SK-N-SH (cell line): Measurements from ENCODE around the gene KCNJ5. TPM values are rescaled to one million over a fixed set of nuclear protein-coding genes. Genes with fewer than 3 reads are reported as not detected.

Experiments
- CTCF ChIA-PET: fragments of 300-600, 350-600 bp; formaldehyde crosslinking; extraction: SDS; loops from one replicate; lab custom pipeline; 2021; lab: Yijun Ruan, JAX
- POLR2A ChIA-PET: fragments of 350-600 bp; sonication (Branson Sonifier 250); formaldehyde crosslinking; extraction: SDS; loops from one replicate; lab custom pipeline; 2020; ENCODE audit warnings: antibody characterized with exemption, inconsistent platforms; lab: Yijun Ruan, JAX
- DNase-seq: peaks from one replicate; pipeline ENCODE4 v3.0.0; 2012
- H2AFZ ChIP-seq: fragments of 200-600 bp; sonication (generic); 2 replicates; pipeline ENCODE4 v1.8.1; 2016; ENCODE audit warnings: antibody characterized with exemption, mild to moderate bottlenecking, low read depth
- H3F3A ChIP-seq: fragments of 200-600 bp; sonication (generic); replicated peaks from 2 replicates; pipeline ENCODE3; 2016; ENCODE audit warnings: antibody characterized with exemption, mild to moderate bottlenecking; ENCODE audit not compliant: insufficient read depth
- H3K27ac ChIP-seq, 2 experiments: fragments of 200-500 bp in 1 of 2; fragments of 200-600 bp in 1 of 2; sonication (Bioruptor generic) in 1 of 2; sonication (generic), shearing (Covaris generic) in 1 of 2; 2 replicates each; pipeline versions ENCODE4 v1.5.1 to v1.6.1; 2014 to 2016; ENCODE audit warnings: low read depth in 2 of 2, inconsistent platforms in 1 of 2, low read length in 1 of 2, mild to moderate bottlenecking in 1 of 2, mixed read lengths in 1 of 2
- H3K27me3 ChIP-seq: fragments of 200-600 bp; sonication (generic), shearing (Covaris generic); 2 replicates; pipeline ENCODE4 v1.6.1; 2016; ENCODE audit warnings: mixed run types; ENCODE audit not compliant: insufficient read depth
- H3K36me3 ChIP-seq, 2 experiments: fragments of 200-500 bp in 1 of 2; fragments of 200-600 bp in 1 of 2; sonication (Bioruptor generic) in 1 of 2; sonication (generic) in 1 of 2; replicated peaks in 1 of 2; 2 replicates each; pipeline versions ENCODE3 to v1.5.1; 2014 to 2016; ENCODE audit warnings: low read length in 1 of 2, mild to moderate bottlenecking in 1 of 2; ENCODE audit not compliant: insufficient read depth in 2 of 2, control insufficient read depth in 1 of 2
- H3K4me1 ChIP-seq, 2 experiments: fragments of 200-500 bp in 1 of 2; fragments of 200-600 bp in 1 of 2; sonication (Bioruptor generic) in 1 of 2; sonication (generic), shearing (Covaris generic) in 1 of 2; 2 replicates each; pipeline versions ENCODE4 v1.5.1 to v1.6.1; 2014 to 2016; ENCODE audit warnings: low read depth in 1 of 2, low read length in 1 of 2, mixed run types in 1 of 2; ENCODE audit not compliant: insufficient read depth in 2 of 2, control insufficient read depth in 1 of 2
- H3K4me2 ChIP-seq: fragments of 200-600 bp; sonication (generic), shearing (Covaris generic); 2 replicates; pipeline ENCODE4 v1.6.1; 2017; ENCODE audit warnings: mixed run types
- H3K4me3 ChIP-seq, 2 experiments: fragments of 200-500 bp in 1 of 2; fragments of 200-600 bp in 1 of 2; sonication (Bioruptor generic) in 1 of 2; sonication (generic), shearing (Covaris generic) in 1 of 2; 2 replicates each; pipeline versions ENCODE4 v1.5.1 to v1.8.1; 2014 to 2016; ENCODE audit warnings: low read depth in 2 of 2, inconsistent platforms in 1 of 2, low read length in 1 of 2, mild to moderate bottlenecking in 1 of 2, mixed read lengths in 1 of 2, moderate library complexity in 1 of 2
- H3K79me2 ChIP-seq: fragments of 200-600 bp; sonication (generic); 2 replicates; pipeline ENCODE4 v1.8.1; 2017; ENCODE audit warnings: mild to moderate bottlenecking; ENCODE audit not compliant: insufficient read depth
- H3K9ac ChIP-seq: fragments of 200-600 bp; sonication (generic); 2 replicates; pipeline ENCODE4 v1.6.1; 2017; ENCODE audit warnings: mixed run types
- H3K9me2 ChIP-seq: fragments of 200-600 bp; sonication (generic); 2 replicates; pipeline ENCODE4 v1.6.1; 2017; ENCODE audit warnings: mixed run types
- H3K9me3 ChIP-seq: fragments of 200-600 bp; sonication (generic); 2 replicates; pipeline ENCODE4 v1.6.1; 2017; ENCODE audit warnings: mixed run types, mild to moderate bottlenecking, moderate library complexity
- H4K20me1 ChIP-seq: fragments of 200-600 bp; sonication (generic); 2 replicates; pipeline ENCODE4 v1.6.1; 2017; ENCODE audit warnings: mild to moderate bottlenecking, mixed run types; ENCODE audit not compliant: insufficient read depth
- EZH2phosphoT487 ChIP-seq: fragments of 200-600 bp; sonication (generic); IDR thresholded peaks from 2 replicates; pipeline ENCODE4 v1.6.1; 2017; ENCODE audit warnings: low read depth, mixed run types, mild to moderate bottlenecking, antibody characterized with exemption, moderate library complexity, borderline replicate concordance
- GABPA ChIP-seq: IDR thresholded peaks from 2 replicates; pipeline ENCODE4 v1.4.0; 2012; ENCODE audit warnings: low read depth, mild to moderate bottlenecking
- GATA2 ChIP-seq: sonication (generic); formaldehyde crosslinking; IDR thresholded peaks from 2 replicates; pipeline ENCODE4 v1.5.0; 2020; ENCODE audit warnings: mild to moderate bottlenecking, missing genetic modification reagents
- MXI1 ChIP-seq: IDR thresholded peaks from 2 replicates; pipeline ENCODE4 v1.6.1; 2012; ENCODE audit warnings: mild to moderate bottlenecking, low read depth, low read length, improper control_type of control experiment
- NFIC ChIP-seq: IDR thresholded peaks from 2 replicates; pipeline ENCODE4 v1.4.0; 2012; ENCODE audit warnings: borderline replicate concordance
- POLR2AphosphoS5 ChIP-seq: IDR thresholded peaks from 2 replicates; pipeline ENCODE4 v1.6.1; 2012; ENCODE audit warnings: low read depth, low read length
- RFX5 ChIP-seq: IDR thresholded peaks from 2 replicates; pipeline ENCODE4 v1.6.1; 2012; ENCODE audit warnings: mild to moderate bottlenecking, improper control_type of control experiment, low read length
- RXRA ChIP-seq: IDR thresholded peaks from 2 replicates; pipeline ENCODE4 v1.4.0; 2012; ENCODE audit warnings: low read depth, mild to moderate bottlenecking, borderline replicate concordance
- TAF1 ChIP-seq: IDR thresholded peaks from 2 replicates; pipeline ENCODE4 v1.6.1; 2012; ENCODE audit warnings: low read depth, mild to moderate bottlenecking, low read length, moderate library complexity, borderline replicate concordance
- TCF12 ChIP-seq: IDR thresholded peaks from 2 replicates; pipeline ENCODE4 v1.4.0; 2012
- USF2 ChIP-seq: fragments of 150-350 bp; IDR thresholded peaks from 2 replicates; pipeline ENCODE4 v1.6.1; 2017; ENCODE audit warnings: antibody characterized with exemption, low read length, low read depth, borderline replicate concordance
- YY1 ChIP-seq: IDR thresholded peaks from 2 replicates; pipeline ENCODE4 v1.4.0; 2012; ENCODE audit warnings: low read depth, mild to moderate bottlenecking
- WGBS: methylation state at CpG from one replicate; pipeline ENCODE4 v1.1.6; 2017; ENCODE audit warnings: low lambda C conversion rate; 5-methylcytosine and 5-hydroxymethylcytosine counted together
- polyA plus RNA-seq, 3 experiments: library from polyadenylated mRNA; depleted of rRNA; stranded (reverse); fragments of >200 nt; gene quantifications; 2 replicates each; pipeline ENCODE4 v1.2.3, GENCODE V29; 2012

The KCNJ5 gene
- polyA plus RNA-seq, 1 of the 3 experiments (the other 2 are of a cell fraction) = 0.03 TPM

GRCh38 chr11:128860571-128861361 lies 30.4 kb upstream of the KCNJ5 start:
- POLR2A ChIA-PET = no interaction called here
- H3K79me2 ChIP-seq = no peaks in the 10 kb centered on the region
- H2AFZ ChIP-seq = no peak overlapping the region
- no peaks in the 10 kb centered on the region for H3K9me2 ChIP-seq
- no peaks in the 10 kb centered on the region for H3K36me3 ChIP-seq
- peaks cover 0 to 15% of the 10 kb centered on the region in 2 experiments; a peak in 3 of 4 replicates for H3K4me1 ChIP-seq
- no peaks in the 10 kb centered on the region for H3K9me3 ChIP-seq
- H4K20me1 ChIP-seq = no peaks in the 10 kb centered on the region
- no peak for TF ChIP-seq GABPA
- TF ChIP-seq TAF1 = no peak
- no peak for TF ChIP-seq USF2
- no peak for TF ChIP-seq RFX5
- TF ChIP-seq RXRA = no peak
- peak; percentile 57 for TF ChIP-seq TCF12
- peak; percentile 47; the same call in 1 of the 2 replicates for TF ChIP-seq NFIC
- TF ChIP-seq, all 33 proteins: peak for 2
- CTCF ChIA-PET = interaction anchor here (0.6 to 1.6 kb wide), 8 partner anchors 11 to 863 kb away, joined by 3 to 5 read pairs (median 3); no protein-coding TSS in a partner anchor
- Histone ChIP-seq H3K27me3 (no peaks in the 10 kb centered on the region), H3F3A (peaks cover 17% of the 10 kb centered on the region), H3K27ac (no peak overlapping the region), H3K4me3 (no peak overlapping the region), H3K4me2 (0 out of 2 replicates have a peak overlapping the region, but pooled peaks have one; percentile 4), H3K9ac (no peak overlapping the region)
- DNase-seq = peak; percentile 25
- 68% methylated on average over 11 of the region's 16 CpGs for WGBS

- no peak for DNase-seq
- no peaks in the 10 kb centered on the region for H4K20me1 ChIP-seq
- peak overlapping the region in 1 of 2 experiments; percentile 57; a peak in 2 of 4 replicates for H3K27ac ChIP-seq
- H3F3A ChIP-seq = peaks cover 17% of the 10 kb centered on the region
- H3K9me2 ChIP-seq = no peaks in the 10 kb centered on the region
- 87% methylated on average over 9 of the region's 9 CpGs for WGBS
- no peaks in the 10 kb centered on the region for H3K79me2 ChIP-seq
- H3K4me1 ChIP-seq = peaks cover 0 to 15% of the 10 kb centered on the region in 2 experiments; a peak in 3 of 4 replicates
- H2AFZ ChIP-seq = no peak overlapping the region
- H3K4me2 ChIP-seq = no peak overlapping the region
- H3K27me3 ChIP-seq = no peaks in the 10 kb centered on the region
- H3K9me3 ChIP-seq = no peaks in the 10 kb centered on the region
- CTCF ChIA-PET = interaction anchor here (1.0 kb wide), 1 partner anchor 94 kb away, joined by 4 read pairs; no protein-coding TSS in a partner anchor
- H3K36me3 ChIP-seq = no peaks in the 10 kb centered on the region
- TF ChIP-seq RFX5 = no peak
- no peak for TF ChIP-seq EZH2phosphoT487
- no peak for TF ChIP-seq GABPA
- TF ChIP-seq POLR2AphosphoS5 = no peak
- no peak for TF ChIP-seq GATA2
- no peak for TF ChIP-seq MXI1
- no peak for TF ChIP-seq YY1
- TF ChIP-seq, all 33 proteins: peak for 0
- Histone ChIP-seq H3K4me3 (no peak overlapping the region), H3K9ac (no peak overlapping the region)
- POLR2A ChIA-PET = no interaction called here
Measured at GRCh38 chr11:128862406-128862805, 28.8 kb upstream of the KCNJ5 start.
